ENCODE data around the gene C12orf76.
A peak's percentile ranks its signal among the peaks of the same experiment; 100 is the strongest.
"Not testable (repeated sequence)": the region's sequence is repeated elsewhere in the genome, so short reads cannot be mapped to it uniquely, and the experiment has no call there.

Gene C12orf76

DNA sequence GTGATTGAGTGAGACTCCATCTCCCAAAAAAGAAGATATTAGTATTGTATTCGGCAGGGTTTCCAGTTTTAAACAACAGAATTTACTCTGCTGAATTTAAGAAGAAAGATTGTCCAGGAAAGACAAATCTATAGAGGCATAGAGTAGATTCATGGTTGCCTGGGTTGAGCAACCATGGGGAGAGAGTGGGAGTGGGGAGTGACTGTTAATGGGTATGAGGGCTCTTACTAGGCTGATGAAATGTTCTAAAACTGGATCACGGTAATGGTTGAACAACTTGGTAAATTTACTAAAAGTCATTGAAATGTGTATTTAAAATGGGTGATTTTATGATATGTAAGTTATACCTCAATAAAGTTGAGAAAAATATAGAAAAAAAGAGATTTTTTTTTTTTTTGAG is 13.9 kb upstream of the C12orf76 start:
- no peak for DNase-seq

GRCh38 chr12:110059651-110060000 is 11.3 kb upstream of the C12orf76 start:
- no peak for DNase-seq

GRCh38 chr12:110058875-110059615 is 10.7 kb upstream of the C12orf76 start:
- no peak for DNase-seq

- not testable (repeated sequence) for DNase-seq
These were observed 8.3 kb upstream of the C12orf76 start for GRCh38 chr12:110056643-110057042.

DNA sequence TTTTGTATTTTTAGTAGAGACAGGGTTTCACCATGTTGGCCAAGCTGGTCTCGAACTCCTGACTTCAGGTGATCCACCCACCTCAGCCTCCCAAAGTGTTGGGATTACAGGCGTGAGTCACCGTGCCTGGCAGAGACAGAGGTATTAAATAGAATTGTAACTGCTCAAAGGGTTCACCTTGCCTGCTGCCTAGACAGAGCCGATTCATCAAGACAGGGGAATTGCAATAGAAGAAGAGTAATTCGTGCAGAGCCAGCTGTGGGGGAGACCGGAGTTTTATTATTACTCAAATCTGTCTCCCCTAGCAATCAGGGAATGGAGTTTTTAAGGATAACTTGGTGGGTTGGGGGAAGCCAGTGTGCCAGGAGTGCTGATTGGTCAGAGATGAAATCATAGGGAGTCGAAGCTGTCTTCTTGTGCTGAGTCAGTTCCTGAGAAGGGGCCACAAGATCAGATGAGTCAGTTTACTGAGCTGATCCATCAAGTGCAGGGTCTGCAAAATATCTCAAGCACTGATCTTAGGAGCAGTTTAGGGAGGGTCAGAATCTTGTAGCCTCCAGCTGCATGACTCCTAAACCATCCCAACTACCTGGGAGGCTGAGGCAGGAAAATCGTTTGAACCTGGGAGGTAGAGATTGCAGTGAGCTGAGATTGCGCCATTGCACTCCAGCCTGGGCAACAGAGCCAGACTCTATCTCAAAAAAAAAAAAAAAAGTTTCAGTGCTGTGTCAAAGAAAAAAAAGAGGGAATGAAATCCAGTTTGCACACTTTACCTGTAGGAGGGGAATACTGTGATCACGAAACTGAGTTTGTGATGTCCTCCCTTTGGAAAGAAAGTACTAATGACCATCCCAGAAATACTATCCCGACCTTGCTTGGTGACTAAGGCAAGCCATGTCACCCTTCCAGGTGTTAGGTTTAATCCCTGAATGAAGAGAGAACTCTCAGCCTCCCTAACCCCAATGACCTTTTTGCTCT is 7.3 kb upstream of the C12orf76 start:
- not testable (repeated sequence) for DNase-seq

- DNase-seq: no peak
These were observed 2.6 kb upstream of the C12orf76 start for GRCh38 chr12:110050927-110051326.

- DNase-seq: not testable (repeated sequence)
These were observed 1.3 kb upstream of the C12orf76 start for GRCh38 chr12:110049666-110050065.

DNA sequence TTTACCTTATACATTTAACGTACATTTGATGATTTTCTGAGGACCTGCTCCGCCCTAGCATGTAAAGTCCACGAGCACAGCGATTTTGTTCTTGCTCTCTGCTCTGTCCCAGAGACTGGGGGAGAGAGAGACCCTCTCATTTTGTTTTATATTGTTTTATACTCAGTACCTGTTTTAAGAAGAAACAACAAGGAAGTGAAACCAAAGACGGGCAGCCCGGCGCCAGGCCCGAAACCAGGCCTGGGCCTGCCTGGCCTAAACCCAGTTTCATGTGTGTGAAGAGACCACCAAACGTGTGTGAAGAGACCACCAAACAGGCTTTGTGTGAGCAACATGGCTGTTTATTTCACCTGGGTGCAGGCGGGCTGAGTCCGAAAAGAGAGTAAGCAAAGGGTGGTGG is 712 bp upstream of the C12orf76 start:
- DNase-seq: not testable (repeated sequence)

- DNase-seq: no peak
These were observed 903 bp downstream of the C12orf76 start for GRCh38 chr12:110047297-110047940.

GRCh38 chr12:110046451-110047187 is 1.7 kb downstream of the C12orf76 start:
- DNase-seq: no peak

- peak; percentile 53 for DNase-seq
These were observed 6.1 kb downstream of the C12orf76 start for GRCh38 chr12:110042264-110042663.

GRCh38 chr12:110039085-110039807 is 9.1 kb downstream of the C12orf76 start:
- DNase-seq: no peak

- no peak for DNase-seq
These were observed 9.6 kb downstream of the C12orf76 start for GRCh38 chr12:110038741-110039084.

GRCh38 chr12:110037315-110037714 is 11.0 kb downstream of the C12orf76 start:
- DNase-seq: no peak

DNA sequence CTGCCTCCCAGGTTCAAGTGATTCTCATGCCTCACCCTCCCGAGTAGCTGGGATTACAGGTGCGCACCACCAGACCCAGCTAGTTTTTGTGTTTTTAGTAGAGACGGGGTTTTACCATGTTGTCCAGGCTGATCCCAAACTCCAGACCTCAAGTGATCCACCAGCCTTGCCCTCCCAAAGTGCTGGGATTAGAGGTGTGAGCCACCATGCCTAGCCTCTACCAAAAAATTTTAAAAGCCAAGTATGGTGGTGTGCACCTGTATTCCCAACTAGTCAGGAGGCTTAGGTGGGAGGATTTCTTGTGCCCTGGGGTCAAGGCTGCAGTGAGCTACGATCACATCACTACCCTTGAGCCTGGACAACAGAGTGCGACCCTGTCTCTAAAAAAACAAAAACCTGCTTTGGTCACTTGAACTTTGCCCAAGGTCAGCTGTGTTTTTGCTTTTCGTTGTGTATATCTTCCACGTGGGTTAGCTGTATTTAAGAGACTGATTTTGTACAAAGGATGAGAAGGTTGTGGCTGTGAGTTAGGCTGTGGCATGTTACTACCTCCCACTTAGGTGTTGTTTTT is 12.7 kb downstream of the C12orf76 start:
- no peak for DNase-seq

GRCh38 chr12:110033888-110034287 is 14.4 kb downstream of the C12orf76 start:
- DNase-seq: no peak

GRCh38 chr12:110029290-110029815 is 19.0 kb downstream of the C12orf76 start:
- DNase-seq: no peak

GRCh38 chr12:110028323-110028722 is 20.0 kb downstream of the C12orf76 start:
- no peak for DNase-seq

GRCh38 chr12:110024051-110024450 is 24.3 kb downstream of the C12orf76 start:
- DNase-seq: no peak

- DNase-seq: no peak
These were observed 25.0 kb downstream of the C12orf76 start for GRCh38 chr12:110023059-110023980.

All from SHP77 treated with DMSO at 0.1 percent for 48 hours (cell line).